Stimulated activated CD4-positive, alpha-beta T cell treated with anti-CD3 and anti-CD28 coated beads, Interleukin-1b, Interleukin-23, amount 100 ng/mL, for 24 hours (primary cell): ENCODE data around the gene CRADD.

ENCODE experiments used
- DNase-seq, 4 experiments: peaks; one replicate each; pipeline ENCODE4 v3.0.0-alpha.2; 2020; ENCODE audit warnings: low read depth in 4 of 4, low spot score in 1 of 4

The CRADD gene

DNA sequence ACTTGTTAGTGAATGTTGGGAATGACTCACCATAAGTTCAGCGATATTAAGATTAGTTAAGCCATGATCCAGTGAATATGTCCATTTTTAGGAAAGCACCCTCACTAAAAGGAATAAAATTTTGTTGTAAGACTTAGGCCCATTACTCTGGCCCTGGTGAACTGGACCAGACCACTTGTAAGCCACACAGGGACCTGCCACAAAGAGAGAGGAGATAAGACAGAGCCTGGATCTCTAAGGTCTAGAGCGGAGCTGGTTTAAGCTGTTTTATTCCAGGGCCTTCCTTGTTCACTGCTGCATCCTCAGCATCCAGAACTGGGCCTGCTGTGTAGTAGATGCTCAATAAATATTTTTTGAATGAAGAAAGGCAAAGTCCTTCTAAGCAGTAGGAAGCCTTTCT lies 79.1 kb downstream of the CRADD start:
- DNase-seq: no peak

DNA sequence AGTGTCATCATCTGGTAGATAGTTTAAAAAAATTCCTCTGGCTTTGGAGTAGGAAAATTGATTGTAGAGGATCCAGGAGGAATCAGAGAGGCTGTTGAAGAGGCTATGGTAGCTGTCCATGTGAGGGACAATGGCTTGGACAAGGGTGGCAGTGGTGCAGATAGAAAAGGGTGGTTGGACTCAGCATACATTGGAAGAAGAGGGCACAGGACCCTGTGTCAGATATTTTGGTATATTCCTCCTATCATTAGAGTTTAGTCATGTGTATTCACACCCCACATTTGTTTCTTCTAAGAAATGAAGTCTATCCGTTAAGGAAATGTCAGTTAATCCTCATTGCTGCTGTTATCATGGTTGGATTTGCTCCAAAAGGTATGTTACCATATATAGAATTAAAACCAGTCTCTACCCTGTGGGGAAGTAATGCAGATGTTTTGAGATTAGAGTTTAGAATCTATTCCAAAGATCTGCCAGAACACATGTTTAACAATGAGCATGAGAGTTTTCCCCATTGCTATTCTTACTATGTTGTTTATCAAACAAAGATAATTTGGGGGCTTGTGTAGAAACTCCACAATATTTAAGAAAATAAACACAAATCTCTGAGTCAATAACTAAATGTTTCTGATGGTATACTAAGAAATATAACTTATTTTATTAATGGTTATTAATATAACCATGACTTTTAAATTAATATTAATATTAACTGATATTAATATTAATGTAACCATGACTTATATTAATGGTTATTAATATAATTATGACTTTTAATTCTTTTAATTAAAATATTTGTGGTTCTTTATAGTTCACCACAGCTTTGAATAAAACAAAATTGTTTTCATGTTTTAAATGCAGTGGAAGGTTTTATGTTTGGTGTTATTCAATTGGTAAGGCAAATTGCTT lies 80.9 kb downstream of the CRADD start:
- no peak for DNase-seq

DNA sequence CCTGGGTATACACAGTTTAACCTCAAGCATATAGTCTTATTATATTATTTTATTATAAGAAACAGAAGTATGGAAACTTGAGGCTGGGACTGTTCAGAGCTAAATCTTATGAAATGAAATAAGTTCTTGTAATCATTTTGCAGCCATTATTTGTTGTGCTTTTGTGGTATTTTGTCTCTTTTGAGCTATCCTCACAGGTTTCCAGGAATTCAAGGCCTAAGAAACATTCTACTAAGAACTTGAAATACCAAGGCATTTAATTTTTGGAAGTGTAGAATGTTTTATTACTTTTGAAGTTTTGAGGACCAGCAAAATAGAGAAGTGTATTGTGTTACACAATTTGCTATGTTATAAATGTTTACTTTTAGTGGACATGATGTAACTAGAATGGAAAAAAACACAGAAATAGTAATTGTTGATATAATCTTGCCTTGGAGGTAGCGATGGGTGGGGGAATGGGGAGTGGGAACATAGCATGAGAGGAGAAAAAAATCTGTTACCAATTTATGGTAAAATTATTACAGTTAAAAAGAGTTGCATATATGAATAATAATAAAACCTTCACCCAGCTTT lies 81.7 kb downstream of the CRADD start:
- no peak for DNase-seq

DNA sequence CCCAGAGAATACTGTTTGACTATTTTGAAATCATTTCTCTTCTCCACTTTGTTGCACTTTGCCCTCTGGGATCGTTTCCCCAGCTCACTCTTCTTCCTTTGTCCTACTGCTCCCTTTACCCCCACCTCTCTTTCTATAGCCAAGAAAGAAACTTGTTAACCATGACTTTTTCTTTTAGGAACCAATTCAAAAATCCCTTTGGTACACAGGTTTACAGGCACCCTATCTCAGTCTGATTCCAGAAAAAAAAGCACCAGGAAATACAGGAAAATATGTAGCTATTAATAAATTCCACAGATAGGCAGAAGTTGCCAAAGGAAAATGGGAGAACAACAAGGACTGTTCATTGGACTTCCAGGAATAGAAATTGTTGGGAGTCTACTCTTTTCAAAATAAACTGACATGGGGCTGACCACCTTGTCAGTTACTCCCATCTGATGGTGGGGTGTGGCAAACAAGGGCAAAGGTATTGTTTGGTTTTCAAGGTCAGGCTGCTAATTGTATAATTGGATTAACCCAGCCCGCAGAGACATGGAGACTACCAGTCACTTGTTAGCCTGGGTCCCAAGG lies 82.4 kb downstream of the CRADD start:
- no peak for DNase-seq

DNA sequence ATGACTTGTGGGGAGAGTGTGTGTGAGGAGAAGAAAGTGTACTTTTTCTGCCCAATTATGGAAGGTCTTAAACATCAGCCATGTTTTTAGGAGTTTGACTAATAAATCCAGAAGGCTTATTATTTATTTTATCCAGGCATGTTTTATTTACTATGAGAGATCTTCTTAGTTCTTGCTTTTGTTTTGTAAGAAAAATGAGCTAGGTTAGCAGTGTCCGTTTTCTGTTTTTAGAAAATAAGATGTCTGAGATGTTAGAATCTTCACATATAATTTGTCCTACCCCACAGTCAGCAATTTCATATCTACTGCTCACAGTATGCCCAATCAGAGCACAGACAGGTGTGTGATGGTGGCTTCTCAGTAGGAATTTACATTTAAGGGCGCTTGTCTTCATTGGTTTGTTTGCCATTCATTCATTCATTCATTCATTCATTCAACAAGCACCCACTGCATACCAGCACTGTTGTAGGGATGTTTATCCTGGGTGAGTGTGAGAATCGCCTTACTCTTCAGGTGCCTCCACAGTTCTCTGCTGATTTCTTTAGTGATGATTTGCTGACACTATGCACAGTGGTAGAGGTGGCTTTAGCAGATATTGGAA lies 83.2 kb downstream of the CRADD start:
- no peak for DNase-seq

DNA sequence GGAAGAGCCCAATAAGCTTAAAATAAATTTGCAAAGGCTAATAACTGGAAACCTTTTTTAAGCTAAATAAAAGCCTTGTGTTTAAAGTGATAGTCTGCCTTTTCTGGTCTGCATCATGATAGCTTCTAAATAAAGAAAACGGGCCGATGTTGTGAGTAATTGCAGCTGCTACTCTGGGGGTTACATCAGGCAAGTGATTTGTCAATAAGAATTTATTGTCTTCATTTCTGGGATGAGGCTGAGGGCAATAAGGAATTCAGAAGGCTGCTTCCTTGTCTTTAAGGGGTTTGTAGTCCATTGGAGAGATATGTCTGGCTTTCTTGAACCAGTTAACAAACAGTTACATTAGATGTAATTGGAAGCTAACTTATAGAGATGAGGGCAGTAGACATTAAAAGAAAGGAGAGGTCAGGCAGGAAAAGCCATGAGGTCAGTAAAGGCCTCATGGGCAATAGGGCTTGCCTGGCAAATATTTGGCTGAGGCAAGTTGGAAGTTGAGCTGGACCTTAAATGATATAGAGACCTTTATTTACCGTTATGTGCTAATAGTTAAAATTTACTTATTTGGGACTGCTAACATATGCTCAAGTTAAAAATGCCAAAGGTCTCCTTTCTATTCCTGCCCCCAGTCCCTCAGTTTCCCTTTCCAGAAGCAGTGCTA lies 85.0 kb downstream of the CRADD start:
- DNase-seq: no peak

DNA sequence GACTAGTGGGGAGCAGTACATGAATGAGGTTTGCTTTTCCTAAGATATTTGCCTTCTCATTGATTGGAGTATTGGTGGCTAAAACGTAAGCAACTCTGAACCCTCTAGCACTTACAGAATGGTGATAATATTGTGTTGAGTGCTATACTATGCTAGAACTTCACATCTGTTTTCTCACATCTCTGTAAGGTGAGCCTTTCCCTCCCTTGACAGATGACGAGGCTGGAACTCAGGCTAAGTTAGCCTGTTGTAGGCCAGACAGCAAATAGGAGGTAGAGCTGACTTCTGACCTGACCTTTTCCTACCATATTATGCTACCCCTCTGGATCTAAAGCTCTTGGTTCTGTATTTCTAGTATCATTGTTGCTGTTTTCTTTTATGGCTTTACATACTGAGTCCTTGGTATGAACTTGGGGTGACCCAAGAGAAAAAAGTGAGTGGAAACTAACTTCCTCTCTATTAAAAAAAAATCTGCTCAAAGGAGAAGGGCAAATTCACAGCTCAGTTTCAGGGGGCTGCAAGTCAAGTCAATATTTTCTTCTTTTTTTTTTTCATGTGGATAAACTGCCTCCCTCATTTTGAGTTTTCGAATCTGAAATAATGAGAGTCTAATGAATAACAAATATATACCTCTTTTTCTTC lies 85.9 kb downstream of the CRADD start:
- DNase-seq: no peak

DNA sequence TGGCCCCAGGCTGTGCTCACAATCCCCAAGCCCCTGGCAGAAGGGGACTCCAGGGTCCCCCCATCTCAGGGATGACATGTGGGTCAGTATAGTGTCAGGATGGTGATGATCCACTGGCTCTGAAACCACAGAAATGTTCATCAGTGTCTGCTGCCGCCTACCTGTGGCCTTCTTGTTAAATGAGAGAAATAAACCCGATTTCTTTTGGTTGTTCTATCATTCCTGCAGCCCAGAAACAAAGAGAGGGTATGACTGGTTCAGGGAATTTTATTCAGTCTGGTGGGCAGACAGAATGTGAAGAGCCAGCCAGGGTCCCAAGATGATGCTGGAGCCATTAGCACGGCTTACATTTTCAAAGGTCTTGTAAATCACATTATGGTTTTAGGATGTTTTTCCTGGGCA lies 86.6 kb downstream of the CRADD start:
- DNase-seq: no peak

DNA sequence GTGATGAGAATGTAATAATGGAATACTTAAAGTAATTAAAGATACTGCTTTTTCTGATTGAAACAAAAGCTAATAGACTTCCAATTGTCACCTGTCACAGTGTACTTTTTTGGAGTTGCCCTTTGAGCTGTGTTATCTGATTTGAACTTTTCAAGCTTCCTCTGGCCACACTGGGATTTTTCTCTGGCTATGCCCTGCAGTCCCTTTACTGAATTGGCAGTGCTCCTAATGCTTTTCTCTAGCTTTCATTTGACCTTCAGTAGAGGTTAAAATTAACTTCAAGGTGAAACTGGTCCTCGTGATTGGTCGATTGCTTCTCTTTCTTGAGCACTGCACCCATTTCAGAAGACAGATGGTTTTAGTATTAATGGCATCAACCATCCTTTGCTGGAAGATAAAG lies 89.2 kb downstream of the CRADD start:
- no peak for DNase-seq

DNA sequence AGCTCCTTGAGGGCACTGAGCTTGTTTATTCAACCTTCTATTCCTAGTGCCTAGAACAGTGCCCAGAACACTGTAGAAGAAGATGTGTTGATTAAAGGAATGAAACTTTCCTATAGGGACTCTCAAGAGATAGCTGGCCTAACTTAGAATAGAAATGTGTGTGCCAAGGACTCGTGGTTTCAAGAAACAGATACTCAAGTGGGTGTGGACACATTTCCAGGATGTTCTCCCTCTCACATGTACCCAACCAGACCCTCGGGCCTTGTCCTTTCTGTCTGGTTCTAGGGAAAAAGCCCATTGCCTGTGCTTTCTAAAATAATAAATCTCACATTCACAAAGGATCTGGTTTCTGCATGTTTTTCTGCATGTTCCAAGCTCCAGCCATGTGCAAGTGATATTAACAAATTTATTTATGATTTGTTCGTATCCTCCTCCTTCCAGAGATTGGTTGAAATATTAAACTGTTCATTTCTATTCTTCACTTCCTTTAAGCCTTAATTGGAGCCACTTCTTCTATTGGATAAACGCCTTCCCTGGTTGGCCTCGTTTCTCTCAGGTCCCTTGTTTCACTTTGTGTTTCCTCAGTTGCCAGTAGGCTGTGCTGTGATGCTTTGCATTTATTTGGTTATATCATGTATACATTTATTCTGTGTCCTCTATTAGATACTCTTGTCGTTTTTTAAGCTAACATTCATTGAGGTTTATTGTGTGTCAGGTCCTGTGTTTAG lies 89.8 kb downstream of the CRADD start:
- DNase-seq: no peak

DNA sequence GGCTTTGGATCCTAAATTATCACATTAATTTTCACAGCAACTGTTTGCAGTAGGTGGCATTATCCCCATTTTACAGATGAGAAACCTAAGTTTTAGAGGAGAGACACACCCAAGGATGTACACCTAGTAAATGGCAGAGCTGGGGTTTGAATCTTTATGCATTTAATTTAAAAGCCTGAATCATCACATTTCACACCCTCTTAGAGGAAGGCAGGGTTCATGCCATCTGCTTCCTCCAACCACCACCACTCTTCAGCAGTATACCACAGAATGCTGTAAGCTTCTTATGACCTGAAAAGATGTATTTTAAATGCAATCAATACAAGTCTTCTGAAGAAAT lies 90.3 kb downstream of the CRADD start:
- DNase-seq: no peak

DNA sequence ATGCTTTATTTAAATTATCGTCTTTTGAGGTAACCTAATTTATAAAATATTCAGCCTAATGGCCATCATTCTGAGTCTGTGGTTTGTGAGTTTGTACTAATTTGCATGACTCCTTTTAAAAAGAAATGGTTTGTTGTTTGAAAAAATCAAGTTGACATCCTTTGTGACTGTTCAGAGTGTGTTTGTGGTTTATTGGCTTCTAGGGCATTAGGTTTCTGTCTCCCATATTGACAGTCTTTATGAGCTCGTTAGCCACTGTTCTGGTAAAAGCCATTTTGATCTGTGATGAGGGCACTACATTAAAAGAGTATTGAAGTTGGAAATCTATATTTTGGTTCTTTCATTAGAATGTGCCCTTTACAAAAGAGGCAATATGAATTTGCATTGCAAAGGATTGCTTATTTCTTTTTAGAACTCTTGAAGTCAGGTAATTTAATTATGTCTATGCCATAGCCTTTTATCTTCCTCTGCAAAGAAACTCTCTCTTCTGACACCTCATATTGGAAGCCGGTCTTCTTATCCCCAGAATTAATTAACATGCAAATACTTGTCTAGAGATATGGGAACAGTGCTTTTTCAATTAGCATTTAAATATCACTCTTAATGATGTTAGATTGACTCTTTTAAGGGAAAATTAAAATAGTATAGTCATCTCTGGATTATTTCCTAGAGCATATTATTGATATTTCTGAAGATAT lies 95.0 kb downstream of the CRADD start:
- DNase-seq: no peak

DNA sequence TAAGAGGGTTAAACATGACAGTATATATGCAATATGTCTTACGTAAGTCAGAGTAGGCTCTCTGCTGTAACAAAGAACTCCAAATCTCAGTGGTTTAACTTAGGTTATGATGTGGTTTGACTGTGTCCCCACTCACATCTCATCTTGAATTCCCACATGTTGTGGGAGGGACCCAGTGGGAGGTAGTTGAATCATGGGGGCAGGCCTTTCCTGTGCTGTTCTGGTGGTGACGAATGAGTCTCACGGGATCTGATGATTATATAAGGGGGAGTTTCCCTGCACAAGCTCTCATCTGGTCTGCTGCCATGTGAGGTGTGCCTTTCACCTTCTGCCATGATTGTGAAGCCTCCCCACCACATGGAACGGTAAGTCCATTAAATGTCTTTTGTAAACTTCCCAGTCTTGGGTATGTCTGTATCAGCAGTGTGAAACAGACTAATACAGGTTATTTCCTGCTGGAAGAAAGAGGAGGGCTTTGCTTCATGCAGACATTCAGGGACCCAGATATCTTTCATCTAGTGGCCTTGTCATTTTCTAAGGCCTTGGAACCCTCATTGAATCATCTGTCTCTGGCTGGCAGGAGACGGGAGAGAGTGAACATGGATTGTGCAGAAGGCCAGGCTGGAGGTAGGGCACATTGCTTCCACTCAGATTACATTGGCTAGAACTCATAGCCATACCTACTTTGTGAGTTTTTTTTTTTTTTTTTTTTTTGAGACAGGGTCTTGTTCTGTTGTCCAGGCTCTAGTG lies 96.1 kb downstream of the CRADD start:
- peak in 2 of 4 experiments; percentile 40 to 51 for DNase-seq

DNA sequence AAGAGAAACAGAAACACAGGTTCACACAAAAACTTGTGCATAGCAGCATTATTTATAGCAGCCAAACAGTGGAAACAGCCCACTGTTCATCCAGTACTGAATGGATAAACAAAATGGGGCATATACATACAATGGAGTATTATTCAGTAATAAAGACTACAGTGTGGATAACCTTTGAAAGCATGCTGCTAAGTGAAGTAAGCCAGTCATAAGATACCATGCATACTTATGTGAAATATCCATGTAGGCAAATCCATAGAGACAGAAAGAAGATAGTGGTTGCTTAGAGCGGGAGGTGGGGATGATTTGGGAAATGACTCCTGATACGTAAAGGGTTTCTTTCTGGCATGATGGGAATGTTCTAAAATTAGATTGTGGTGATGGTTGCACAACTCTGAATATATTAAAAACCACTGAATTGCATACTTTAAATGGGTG lies 99.4 kb downstream of the CRADD start:
- no peak for DNase-seq

DNA sequence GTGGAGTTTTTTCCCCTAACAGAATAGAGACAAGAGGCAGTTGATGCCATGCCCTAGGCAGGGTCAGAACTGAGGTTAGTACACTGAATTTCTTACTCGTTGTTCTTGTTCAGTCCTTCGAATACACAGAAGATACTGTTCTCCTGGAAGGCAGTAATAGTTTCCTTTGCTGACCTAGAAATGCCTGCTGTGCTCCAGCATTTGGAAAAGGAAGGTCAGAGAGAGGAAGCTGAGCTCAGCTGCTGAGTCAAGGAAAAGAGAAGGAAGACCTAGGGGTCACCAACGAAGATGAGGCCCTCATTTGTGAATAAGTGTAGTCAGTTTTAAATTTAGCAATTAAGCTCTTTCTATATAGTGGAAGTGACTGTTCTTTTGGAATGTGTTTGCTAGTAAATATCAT lies 100.1 kb downstream of the CRADD start:
- DNase-seq: no peak

DNA sequence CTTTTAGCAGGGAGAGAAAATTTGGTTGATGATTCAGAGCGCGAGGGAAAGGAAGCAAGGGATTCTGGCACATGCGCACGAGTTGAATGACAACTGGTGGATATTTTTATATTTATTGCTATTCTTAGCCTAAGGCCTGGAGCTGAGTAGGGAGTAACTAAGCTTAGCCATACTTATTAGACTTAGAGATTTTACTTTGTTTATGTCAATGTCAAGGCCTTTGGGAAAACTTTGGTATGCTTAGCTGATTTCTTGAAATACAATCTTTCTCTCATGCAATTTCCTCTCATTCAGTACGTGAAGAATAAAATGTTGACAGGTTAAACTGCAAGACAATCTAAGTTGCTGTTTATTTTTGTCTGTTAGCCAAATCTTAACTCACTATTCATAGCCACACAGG lies 101.1 kb downstream of the CRADD start:
- no peak for DNase-seq

DNA sequence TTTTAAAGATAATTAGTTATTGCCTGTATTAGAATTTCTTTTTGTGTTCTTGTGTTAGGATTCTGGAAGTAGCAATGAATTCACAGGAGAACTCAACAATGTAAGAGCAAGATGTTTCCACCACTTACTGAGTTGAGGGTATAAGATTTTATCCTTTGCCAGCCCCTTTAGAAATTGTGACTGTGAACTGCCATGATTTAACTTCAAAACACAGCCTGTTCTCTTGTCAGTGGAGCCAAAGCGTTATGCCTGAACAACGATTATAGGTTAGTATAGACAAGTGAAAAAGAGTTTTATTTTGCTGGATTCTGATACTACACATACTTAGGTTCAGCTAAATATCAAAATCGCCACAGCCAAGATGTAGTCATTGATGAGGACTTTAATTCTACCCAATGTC lies 101.6 kb downstream of the CRADD start:
- no peak for DNase-seq

DNA sequence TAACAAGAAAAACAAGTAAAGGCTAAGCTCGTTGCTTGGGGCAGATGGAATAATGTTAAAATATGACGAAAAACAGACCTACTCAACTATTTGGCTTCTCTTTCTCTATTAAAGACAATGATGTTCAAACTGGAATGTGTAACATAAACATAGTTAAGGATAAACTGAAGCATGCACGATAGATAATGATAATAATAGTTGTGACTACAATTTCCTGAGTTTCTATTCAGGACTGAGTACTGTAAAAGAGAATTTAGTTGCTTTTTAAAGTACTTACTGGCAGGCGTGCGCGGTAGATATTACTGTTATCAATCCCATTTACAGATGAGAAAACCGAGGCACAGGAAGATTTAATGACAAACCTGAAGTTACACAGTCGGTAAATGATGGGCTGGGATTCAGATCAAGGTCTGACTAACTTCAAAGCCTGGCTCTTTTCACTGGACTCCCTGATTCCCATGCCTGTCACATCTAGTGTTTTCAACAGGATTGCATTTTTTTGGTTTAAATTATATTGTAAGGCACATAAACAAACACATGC lies 103.0 kb downstream of the CRADD start:
- DNase-seq: no peak

DNA sequence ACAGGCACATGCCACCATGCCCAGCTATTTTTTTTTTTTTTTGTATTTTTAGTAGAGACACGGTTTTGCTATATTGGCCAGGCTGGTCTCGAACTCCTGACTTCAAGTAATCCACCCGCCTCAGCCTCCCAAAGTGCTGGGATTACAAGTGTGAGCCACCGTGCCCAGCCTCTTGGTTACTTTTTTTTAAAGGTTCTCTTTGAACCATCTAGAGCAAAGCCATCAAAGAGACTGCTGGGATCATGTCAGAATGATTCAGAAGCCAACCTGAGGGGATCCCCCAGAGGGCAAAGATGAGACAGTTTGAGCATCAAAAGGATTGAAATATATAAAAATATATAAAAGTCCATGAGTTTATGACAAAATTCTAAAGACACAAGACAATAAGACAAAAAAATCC lies 103.7 kb downstream of the CRADD start:
- peak in 1 of 4 experiments; percentile 25 for DNase-seq
